ENCODE data around the gene CPEB1. TPM values are rescaled to one million over a fixed set of nuclear protein-coding genes. Genes with fewer than 3 reads are reported as not detected.

The CPEB1 gene
- not detected in 2 replicates for total RNA-seq (2014; rRNA removed; shearing (Covaris generic))

GRCh38 chr15:82647045-82647834 lies at the start of gene CPEB1:
CPEB1 (minus strand) TSS chr15:82647363; CDS start chr15:82628459, 18,904 bp downstream.
- no peak for DNase-seq (ENCODE audit: low spot score)

DNA sequence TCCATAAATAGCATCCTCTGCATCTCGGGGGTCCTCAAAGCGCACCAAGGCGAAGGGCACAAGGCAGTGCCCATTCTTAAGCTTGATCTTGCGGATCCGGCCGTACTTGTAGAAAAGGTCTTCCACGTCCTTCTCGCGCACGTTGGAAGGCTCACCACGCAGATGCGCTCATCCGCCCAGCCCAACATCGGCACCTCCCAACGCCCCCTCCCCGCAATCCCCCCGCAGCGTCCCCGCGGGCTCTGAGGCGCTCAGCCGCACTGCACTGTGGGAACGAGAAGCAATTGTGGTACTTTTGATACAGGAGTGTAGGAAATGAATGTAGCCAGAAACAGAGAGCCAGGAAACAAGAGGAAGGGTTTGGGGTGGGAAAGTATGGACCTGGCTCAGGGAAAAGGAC lies 45.0 kb upstream of the CPEB1 start:
- no peak for DNase-seq (ENCODE audit: low spot score)

- DNase-seq (ENCODE audit: low spot score): no peak
Observed at GRCh38 chr15:82689147-82689546, 42.0 kb upstream of the CPEB1 start.

DNA sequence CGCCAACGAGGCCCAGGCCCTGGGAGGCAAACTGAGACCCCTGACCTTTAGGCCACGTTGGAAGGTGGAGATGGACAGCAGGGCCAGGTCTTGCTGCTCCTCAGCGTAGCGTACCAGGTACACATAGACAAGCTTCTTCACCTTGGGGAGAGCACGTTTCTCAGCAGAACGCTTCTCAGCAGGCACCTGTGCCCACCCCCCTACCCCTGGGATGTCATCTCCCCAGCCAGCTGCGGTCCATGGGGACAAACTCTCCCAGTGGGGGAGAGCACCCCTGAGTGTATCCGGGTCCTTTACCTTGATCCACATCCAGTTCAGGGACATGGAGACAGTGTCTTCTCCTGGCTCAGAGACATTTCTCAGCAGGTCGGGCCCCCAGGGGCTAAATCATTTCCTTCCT lies 41.5 kb upstream of the CPEB1 start:
- no peak for DNase-seq (ENCODE audit: low spot score)

DNA sequence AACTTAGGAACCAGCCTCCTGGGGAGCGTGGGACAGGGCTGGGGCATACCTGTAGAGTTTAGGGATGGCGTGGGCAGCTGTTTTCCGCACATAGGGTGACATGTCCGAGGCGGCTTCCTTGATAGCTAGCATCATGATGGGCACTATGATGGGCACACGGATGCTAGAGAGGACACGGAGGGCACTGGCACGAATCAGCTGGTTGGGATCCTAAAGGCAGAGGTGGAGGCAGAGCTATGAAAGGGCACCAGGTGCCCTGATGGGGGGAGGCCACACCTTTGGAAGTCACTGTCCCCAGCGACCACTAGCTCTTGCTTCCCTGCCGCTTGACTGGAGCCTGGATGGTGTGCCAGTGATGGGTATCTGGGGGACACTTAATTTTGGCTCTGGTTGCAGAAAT lies 34.2 kb upstream of the CPEB1 start:
- DNase-seq (ENCODE audit: low spot score): no peak

DNA sequence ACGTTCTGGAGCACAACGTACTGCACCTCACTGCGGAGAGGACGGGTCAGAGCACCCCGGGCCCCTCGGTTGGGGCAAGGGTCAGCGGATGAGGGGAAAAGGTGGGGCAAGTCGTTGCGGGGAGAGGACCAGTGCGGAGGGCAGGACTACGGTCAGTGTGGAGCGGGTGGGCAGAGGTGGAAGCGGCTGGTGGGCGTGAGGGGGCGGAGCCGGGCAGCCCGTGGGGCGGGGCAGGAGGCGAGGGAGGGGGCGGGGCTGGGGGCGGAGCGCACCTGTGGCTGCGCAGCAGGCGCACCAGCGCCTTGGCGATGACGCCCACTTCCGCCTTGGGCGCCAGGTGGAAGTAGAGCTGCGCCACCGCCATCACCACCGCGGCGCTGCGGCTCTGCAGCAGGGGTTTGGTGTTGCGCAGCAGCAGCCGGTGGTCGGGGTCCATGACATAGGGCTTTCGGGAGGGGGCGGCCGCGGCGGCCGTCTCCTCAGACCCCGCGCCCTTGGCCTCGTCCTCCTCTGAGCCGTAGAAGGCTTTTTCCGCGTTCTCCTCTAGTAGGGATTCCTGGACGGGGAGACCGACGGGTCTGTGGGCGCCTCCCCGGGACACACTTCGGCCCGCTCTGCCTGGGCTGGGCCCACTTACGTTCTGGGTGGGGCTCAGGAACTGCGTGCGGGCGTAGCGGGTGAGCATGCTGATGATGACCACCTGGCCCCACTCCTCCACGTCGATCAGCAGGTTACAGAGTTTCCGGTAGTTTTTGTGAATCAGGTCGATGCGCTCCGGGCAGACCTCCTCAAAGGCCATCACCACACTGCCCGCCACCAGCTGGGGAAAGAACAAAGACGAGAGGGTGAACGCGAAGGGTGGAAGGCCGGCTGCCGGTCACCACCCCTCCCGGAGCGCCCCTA lies 33.3 kb upstream of the CPEB1 start:
- DNase-seq (ENCODE audit: low spot score): no peak

DNA sequence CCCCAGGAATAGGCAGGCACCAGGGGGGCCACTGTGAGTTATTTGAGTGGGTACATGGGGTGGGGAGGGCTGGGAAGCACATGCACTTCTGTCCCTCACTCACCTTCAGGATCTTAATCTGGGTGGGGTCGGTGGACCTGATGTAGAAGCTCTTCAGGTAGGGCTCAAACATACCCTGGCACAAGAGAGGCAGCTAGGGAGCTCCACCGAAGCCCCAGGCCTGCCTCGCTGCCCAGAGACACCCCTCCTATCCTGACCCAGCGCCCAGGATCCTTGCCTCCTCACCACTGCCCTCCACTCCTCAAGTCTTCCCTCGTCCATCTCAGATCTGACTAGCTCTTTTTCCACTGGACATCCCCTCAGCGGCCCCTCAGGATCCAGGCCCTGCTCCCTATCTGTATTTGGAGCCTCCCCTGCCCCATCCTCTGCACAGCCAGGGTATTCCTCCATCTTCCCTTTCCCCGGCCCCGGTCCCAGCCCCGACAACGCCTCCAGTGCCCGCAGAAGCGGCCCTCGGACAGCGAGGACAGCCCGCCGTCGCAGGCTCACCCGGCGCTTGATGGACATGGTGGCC lies 32.5 kb upstream of the CPEB1 start:
- no peak for DNase-seq (ENCODE audit: low spot score)

DNA sequence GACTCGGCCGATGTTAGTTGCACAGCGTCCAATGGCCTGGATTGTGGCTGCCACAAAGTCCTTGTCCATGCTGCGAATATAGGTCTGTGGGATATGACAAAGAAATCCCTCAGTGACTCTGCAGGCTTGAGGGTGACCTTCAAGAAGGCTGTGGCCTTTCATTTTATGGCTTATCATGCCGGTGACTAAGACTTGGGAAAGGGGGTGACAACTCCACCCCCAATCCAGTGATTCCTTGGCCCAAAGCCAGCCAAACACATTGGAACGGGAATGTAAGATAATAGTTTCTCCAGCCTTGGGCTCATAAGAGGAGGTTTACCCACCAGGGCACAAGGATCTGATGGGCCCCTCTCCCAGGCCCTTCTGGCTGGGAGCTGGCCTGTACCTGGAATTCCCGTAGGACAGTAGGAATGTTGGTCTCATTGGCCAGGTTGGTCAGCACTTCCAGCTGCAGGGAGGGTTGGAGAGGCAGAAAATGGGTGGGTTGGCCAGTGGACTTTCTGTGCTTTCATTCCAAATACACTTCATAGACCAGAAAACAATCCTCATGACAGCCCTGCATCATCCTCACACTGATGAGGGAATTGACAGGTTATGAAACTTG lies 30.7 kb upstream of the CPEB1 start:
- no peak for DNase-seq (ENCODE audit: low spot score)

DNA sequence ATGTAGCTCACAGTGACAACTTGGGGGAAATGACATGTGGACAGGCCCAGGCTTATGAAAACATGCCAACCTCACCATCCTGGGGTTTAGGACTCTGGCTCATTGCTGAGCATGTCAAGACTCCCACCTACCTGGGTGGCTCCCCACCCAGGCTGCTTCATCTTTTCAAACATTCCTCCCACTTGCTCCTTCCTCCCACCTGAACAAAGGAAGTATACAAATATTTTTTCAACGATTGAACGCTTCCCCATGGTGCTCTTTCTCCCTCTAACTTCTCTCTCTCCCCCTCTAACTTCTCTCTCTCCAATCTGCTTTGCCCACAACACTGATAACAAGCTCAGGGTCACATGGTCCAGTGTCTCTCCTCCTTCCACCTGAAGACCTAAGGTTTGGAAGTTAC lies 27.7 kb upstream of the CPEB1 start:
- DNase-seq (ENCODE audit: low spot score): no peak

- no peak for DNase-seq (ENCODE audit: low spot score)
Observed at GRCh38 chr15:82670699-82671098, 23.5 kb upstream of the CPEB1 start.

- no peak for DNase-seq (ENCODE audit: low spot score)
Observed at GRCh38 chr15:82666606-82667005, 19.4 kb upstream of the CPEB1 start.

DNA sequence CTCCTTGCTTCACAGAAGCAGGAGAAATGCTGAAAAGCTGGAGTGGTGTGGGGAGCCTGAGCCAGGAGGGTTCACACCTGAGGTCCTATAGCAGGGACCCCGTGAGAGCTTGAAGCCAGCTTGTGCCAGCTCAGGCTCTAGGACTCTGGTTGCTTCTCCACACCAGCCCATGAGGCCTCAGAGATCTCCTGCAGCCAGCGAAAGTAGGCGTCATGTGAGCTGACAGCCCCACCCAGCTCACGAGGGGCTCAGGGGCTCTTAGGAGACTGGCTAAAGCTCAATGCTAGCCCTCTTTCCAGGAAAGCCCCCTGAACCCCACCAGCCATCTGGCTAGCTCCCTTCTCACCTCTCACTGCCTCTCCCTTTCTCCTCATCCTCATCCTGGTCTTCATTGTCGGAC lies 16.9 kb upstream of the CPEB1 start:
- no peak for DNase-seq (ENCODE audit: low spot score)

- peak; percentile 66 for DNase-seq (ENCODE audit: low spot score)
Observed at GRCh38 chr15:82663186-82663600, 16.0 kb upstream of the CPEB1 start.

- no peak for DNase-seq (ENCODE audit: low spot score)
Observed at GRCh38 chr15:82662641-82663040, 15.5 kb upstream of the CPEB1 start.

GRCh38 chr15:82660378-82660777 lies 13.2 kb upstream of the CPEB1 start:
- DNase-seq (ENCODE audit: low spot score): no peak

DNA sequence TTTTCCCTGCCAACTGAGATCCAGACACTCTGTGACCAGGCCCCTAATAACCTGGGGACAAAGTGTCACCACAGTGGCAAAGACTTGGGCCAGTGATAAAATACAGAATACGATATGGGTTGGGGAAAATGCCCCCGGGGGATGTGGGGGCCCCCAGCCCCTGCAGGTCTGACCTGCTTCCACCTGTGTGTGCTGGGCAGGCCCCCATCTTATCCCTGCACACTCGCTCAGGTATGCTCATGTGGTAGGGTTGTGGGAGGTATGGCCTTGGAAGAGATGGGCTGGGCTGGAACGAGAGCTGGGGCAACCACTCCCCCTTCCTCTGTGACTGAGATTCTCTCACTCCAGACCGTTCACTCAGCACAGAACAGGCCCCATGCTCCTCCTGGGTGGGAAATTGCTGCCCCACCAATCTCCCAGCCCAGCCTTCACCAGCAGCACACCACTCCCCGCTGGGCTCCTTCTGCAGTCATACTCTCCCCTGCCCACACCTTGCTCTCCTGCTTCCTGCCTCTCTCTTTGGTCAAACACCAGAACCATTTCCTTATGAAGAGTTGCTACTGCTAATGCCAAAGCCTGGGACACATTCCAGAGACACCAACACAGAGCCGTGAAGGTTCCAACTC lies 9.6 kb upstream of the CPEB1 start:
- no peak for DNase-seq (ENCODE audit: low spot score)

- no peak for DNase-seq (ENCODE audit: low spot score)
Observed at GRCh38 chr15:82655606-82656005, 8.4 kb upstream of the CPEB1 start.

DNA sequence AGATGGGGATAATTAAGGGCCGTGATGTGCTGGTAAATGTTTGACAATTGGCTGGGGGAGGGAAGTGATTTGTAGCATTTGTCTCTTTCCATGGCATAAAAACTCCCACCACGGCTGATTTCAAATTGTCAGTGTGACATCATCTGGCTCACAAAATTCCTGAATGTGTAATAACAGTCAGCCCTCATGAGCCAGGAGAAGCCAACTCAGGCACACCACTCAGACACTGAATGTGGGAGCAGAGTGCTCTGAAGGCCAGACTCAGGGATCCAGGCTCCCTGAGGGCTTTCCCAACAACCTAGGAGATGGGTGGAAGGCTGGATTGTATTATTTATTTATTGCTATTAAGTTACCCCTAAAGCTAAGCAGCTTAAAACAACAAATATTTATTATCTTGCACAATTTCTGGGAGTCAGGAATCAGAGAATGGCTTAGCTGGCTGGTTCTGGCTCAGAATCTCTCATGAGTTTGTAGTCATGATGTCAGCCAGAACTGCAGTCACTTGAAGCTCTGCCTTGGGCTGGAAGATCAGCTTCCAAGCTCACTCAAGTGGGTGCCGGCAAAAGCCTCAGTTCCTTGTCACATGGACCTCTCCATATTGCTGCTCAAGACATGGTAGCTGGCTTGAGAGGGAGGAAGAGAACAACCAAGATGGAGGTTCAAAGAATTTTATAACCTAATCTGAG lies 6.5 kb upstream of the CPEB1 start:
- no peak for DNase-seq (ENCODE audit: low spot score)

GRCh38 chr15:82651708-82652107 lies 4.5 kb upstream of the CPEB1 start:
- no peak for DNase-seq (ENCODE audit: low spot score)

- no peak for DNase-seq (ENCODE audit: low spot score)
Observed at GRCh38 chr15:82650046-82650670, 3.0 kb upstream of the CPEB1 start.

Data from HT-29 (cell line).